Activated naive CD4-positive, alpha-beta T cell treated with anti-CD3 and anti-CD28 coated beads, Interleukin-2, amount 50 U/mL, for 72 hours (primary cell): Measurements from ENCODE around the gene REV3L. TPM values are rescaled to one million over a fixed set of nuclear protein-coding genes. Genes with fewer than 3 reads are reported as not detected.

Source experiments
- ATAC-seq, 2 donors: fragments of 150-1000 bp; cut with Tn5 transposase; 2 replicates each; pipeline ENCODE4 v1.10.0; 2021; ENCODE audit warnings: mild to moderate bottlenecking in 2 of 2, moderate library complexity in 2 of 2
- DNase-seq, 2 donors: peaks; one replicate each; pipeline ENCODE4 v3.0.0; 2021 to 2022; ENCODE audit warnings: low spot score in 2 of 2
- H3K27ac Mint-ChIP-seq, 2 donors: one replicate each; pipeline ENCODE4 v1.8.0; 2022; ENCODE audit warnings: mild to moderate bottlenecking in 2 of 2, mixed read lengths in 2 of 2
- H3K36me3 Mint-ChIP-seq, 2 donors: one replicate each; pipeline ENCODE4 v1.8.0; 2022; ENCODE audit warnings: mixed read lengths in 2 of 2
- H3K9me3 Mint-ChIP-seq, 2 donors: one replicate each; pipeline ENCODE4 v1.8.0; 2022; ENCODE audit warnings: mixed read lengths in 2 of 2
- total RNA-seq, 2 donors: library from RNA; stranded (reverse); gene quantifications; one replicate each; pipeline ENCODE4 v1.2.3, GENCODE V29; 2022

REV3L gene
- total RNA-seq, 2 donors from 2014 or later: 18.3 to 27.0 TPM

GRCh38 chr6:111458670-111459232 is 24.3 kb downstream of the REV3L start:
- ATAC-seq (no peak), DNase-seq (no peak)
- Mint-ChIP-seq H3K9me3 (peaks cover 9 to 23% of the 10 kb centered on the region in 2 donors), H3K27ac (no peak overlapping the region), H3K36me3 (peaks cover 23 to 36% of the 10 kb centered on the region in 2 donors)

GRCh38 chr6:111456208-111456607 is 26.8 kb downstream of the REV3L start:
- Mint-ChIP-seq H3K27ac (no peak overlapping the region), H3K9me3 (peaks cover 9 to 23% of the 10 kb centered on the region in 2 donors), H3K36me3 (peaks cover 23 to 31% of the 10 kb centered on the region in 2 donors)
- no peak for ATAC-seq
- DNase-seq: no peak

GRCh38 chr6:111450636-111451035 is 32.4 kb downstream of the REV3L start:
- DNase-seq (no peak), ATAC-seq (no peak)
- Mint-ChIP-seq H3K27ac (no peak overlapping the region), H3K9me3 (no peaks in the 10 kb centered on the region), H3K36me3 (no peaks in the 10 kb centered on the region)

GRCh38 chr6:111450087-111450486 is 32.9 kb downstream of the REV3L start:
- Mint-ChIP-seq H3K36me3 (no peaks in the 10 kb centered on the region), H3K27ac (no peak overlapping the region), H3K9me3 (no peaks in the 10 kb centered on the region)
- ATAC-seq: no peak
- DNase-seq: no peak

GRCh38 chr6:111449129-111449528 is 33.9 kb downstream of the REV3L start:
- ATAC-seq (no peak), DNase-seq (no peak)
- Mint-ChIP-seq H3K27ac (no peak overlapping the region), H3K9me3 (no peaks in the 10 kb centered on the region), H3K36me3 (peaks cover 0 to under 1% of the 10 kb centered on the region in 2 donors)

- no peak for ATAC-seq
- H3K27ac Mint-ChIP-seq: no peak overlapping the region
- peaks cover 0 to 6% of the 10 kb centered on the region in 2 donors for H3K36me3 Mint-ChIP-seq
- DNase-seq: no peak
- no peaks in the 10 kb centered on the region for H3K9me3 Mint-ChIP-seq
Observed at GRCh38 chr6:111447051-111447450, 36.0 kb downstream of the REV3L start.

GRCh38 chr6:111445861-111446267 is 37.2 kb downstream of the REV3L start:
- ATAC-seq: no peak
- no peak overlapping the region for H3K27ac Mint-ChIP-seq
- H3K9me3 Mint-ChIP-seq: no peaks in the 10 kb centered on the region

GRCh38 chr6:111444794-111445193 is 38.2 kb downstream of the REV3L start:
- no peak overlapping the region for H3K27ac Mint-ChIP-seq
- ATAC-seq: no peak
- H3K36me3 Mint-ChIP-seq: peaks cover 0 to 6% of the 10 kb centered on the region in 2 donors
- no peak for DNase-seq
- no peaks in the 10 kb centered on the region for H3K9me3 Mint-ChIP-seq

More at GRCh38 chr6:111445861-111446267, 37.2 kb downstream of the REV3L start:
- no peak for DNase-seq
- peaks cover 0 to 6% of the 10 kb centered on the region in 2 donors for H3K36me3 Mint-ChIP-seq

GRCh38 chr6:111441678-111442243 is 41.3 kb downstream of the REV3L start:
- H3K27ac Mint-ChIP-seq: no peak overlapping the region
- H3K9me3 Mint-ChIP-seq: no peaks in the 10 kb centered on the region
- peaks cover 0 to 6% of the 10 kb centered on the region in 2 donors for H3K36me3 Mint-ChIP-seq
- no peak for DNase-seq
- no peak for ATAC-seq

GRCh38 chr6:111439171-111439570 is 43.8 kb downstream of the REV3L start:
- DNase-seq: no peak
- peaks cover 0 to 5% of the 10 kb centered on the region in 2 donors for H3K9me3 Mint-ChIP-seq
- no peak overlapping the region for H3K27ac Mint-ChIP-seq
- peaks cover 0 to 14% of the 10 kb centered on the region in 2 donors for H3K36me3 Mint-ChIP-seq
- no peak for ATAC-seq

- DNase-seq: no peak
- ATAC-seq: no peak
- H3K9me3 Mint-ChIP-seq: peaks cover 0 to 11% of the 10 kb centered on the region in 2 donors
- H3K27ac Mint-ChIP-seq: no peak overlapping the region
- peaks cover 0 to 8% of the 10 kb centered on the region in 2 donors for H3K36me3 Mint-ChIP-seq
Observed at GRCh38 chr6:111437573-111437972, 45.4 kb downstream of the REV3L start.

- peaks cover 8 to 34% of the 10 kb centered on the region in 2 donors for H3K9me3 Mint-ChIP-seq
- H3K27ac Mint-ChIP-seq: no peak overlapping the region
- peaks cover 26 to 46% of the 10 kb centered on the region in 2 donors for H3K36me3 Mint-ChIP-seq
Observed at GRCh38 chr6:111432511-111432910, 50.5 kb downstream of the REV3L start.

GRCh38 chr6:111430605-111431376 is 52.2 kb downstream of the REV3L start:
- ATAC-seq (no peak), DNase-seq (no peak)
- no peak overlapping the region for H3K27ac Mint-ChIP-seq
- peaks cover 28 to 44% of the 10 kb centered on the region in 2 donors for H3K36me3 Mint-ChIP-seq
- peaks cover 8 to 34% of the 10 kb centered on the region in 2 donors for H3K9me3 Mint-ChIP-seq

More at GRCh38 chr6:111432511-111432910, 50.5 kb downstream of the REV3L start:
- no peak for DNase-seq
- ATAC-seq: no peak

- DNase-seq: no peak
- ATAC-seq: no peak
- H3K36me3 Mint-ChIP-seq: peaks cover 28 to 40% of the 10 kb centered on the region in 2 donors
- H3K27ac Mint-ChIP-seq: no peak overlapping the region
- peaks cover 8 to 30% of the 10 kb centered on the region in 2 donors for H3K9me3 Mint-ChIP-seq
Observed at GRCh38 chr6:111429571-111429970, 53.4 kb downstream of the REV3L start.

- DNase-seq: no peak
- Mint-ChIP-seq H3K36me3 (peaks cover 28 to 40% of the 10 kb centered on the region in 2 donors), H3K9me3 (peaks cover 8 to 30% of the 10 kb centered on the region in 2 donors), H3K27ac (no peak overlapping the region)
- ATAC-seq: no peak
Observed at GRCh38 chr6:111428811-111429210, 54.2 kb downstream of the REV3L start.

- Mint-ChIP-seq H3K9me3 (peaks cover 8 to 25% of the 10 kb centered on the region in 2 donors), H3K36me3 (peaks cover 28 to 40% of the 10 kb centered on the region in 2 donors), H3K27ac (peak overlapping the region in 1 of 2 donors; percentile 13)
- DNase-seq (peak in 1 of 2 donors; percentile 9), ATAC-seq (peak; percentile 95 to 98)
Observed at GRCh38 chr6:111427341-111428116, 55.5 kb downstream of the REV3L start.
